IMR-90 (cell line): Measurements from ENCODE around the gene A3GALT2. TPM values are rescaled to one million over a fixed set of nuclear protein-coding genes. Genes with fewer than 3 reads are reported as not detected.

ENCODE experiments used
- ATAC-seq: fragments of 200-7000 bp; cut with Tn5 transposase; 2 replicates; pipeline ENCODE4 v1.9.1; 2020; ENCODE audit warnings: low read depth, mild to moderate bottlenecking, moderate library complexity
- BruUV-seq: library from RNA; stranded (reverse); fragments of 400-500 nt; replicated peaks from 2 replicates; lab custom pipeline; 2021; lab: Mats Ljungman, UMichigan
- CTCF ChIA-PET: fragments of 300-600 bp; formaldehyde crosslinking; extraction: SDS; loops from one replicate; lab custom pipeline; 2021; ENCODE audit warnings: antibody characterized with exemption; lab: Yijun Ruan, JAX
- POLR2A ChIA-PET: fragments of 300-600 bp; sonication (Branson Sonifier 250); formaldehyde crosslinking; loops from one replicate; lab custom pipeline; 2022; ENCODE audit warnings: antibody characterized with exemption; ENCODE audit not compliant: unreplicated experiment; lab: Charles Lee
- DNase-seq: peaks from one replicate; pipeline ENCODE4 v3.0.0; 2013
- H2AFZ ChIP-seq: replicated peaks from 2 replicates; pipeline ENCODE3; 2013; ENCODE audit warnings: low read length, mild to moderate bottlenecking; ENCODE audit not compliant: poor library complexity
- H2AK5ac ChIP-seq: 2 replicates; pipeline ENCODE4 v1.6.1; 2013; ENCODE audit warnings: low read depth, low read length, inconsistent platforms
- H2AK9ac ChIP-seq: replicated peaks from 2 replicates; pipeline ENCODE3; 2013; ENCODE audit warnings: mild to moderate bottlenecking, low read depth, low read length, moderate library complexity; ENCODE audit not compliant: poor library complexity
- H2BK120ac ChIP-seq: 2 replicates; pipeline ENCODE4 v1.6.1; 2013; ENCODE audit warnings: low read depth, low read length, inconsistent platforms
- H2BK15ac ChIP-seq: 3 replicates; pipeline ENCODE4 v1.6.1; 2013; ENCODE audit warnings: low read depth, low read length, inconsistent platforms
- H2BK20ac ChIP-seq: 2 replicates; pipeline ENCODE4 v1.6.1; 2013; ENCODE audit warnings: low read depth, mild to moderate bottlenecking, inconsistent platforms, low read length, moderate library complexity
- H2BK5ac ChIP-seq: 2 replicates; pipeline ENCODE4 v1.6.1; 2013; ENCODE audit warnings: mild to moderate bottlenecking, low read depth, low read length, inconsistent platforms; ENCODE audit not compliant: poor library complexity, severe bottlenecking
- H3K14ac ChIP-seq: replicated peaks from 2 replicates; pipeline ENCODE4 v1.6.1; 2013; ENCODE audit warnings: low read depth, low read length, inconsistent platforms
- H3K18ac ChIP-seq: 2 replicates; pipeline ENCODE4 v1.6.1; 2013; ENCODE audit warnings: low read depth, low read length, control low read depth
- H3K23ac ChIP-seq: 2 replicates; pipeline ENCODE4 v1.6.1; 2013; ENCODE audit warnings: low read depth, low read length, inconsistent platforms
- H3K27ac ChIP-seq: 2 replicates; pipeline ENCODE4 v1.5.1; 2013; ENCODE audit warnings: mild to moderate bottlenecking, control low read depth, low read length; ENCODE audit not compliant: insufficient read depth
- H3K27me3 ChIP-seq: 2 replicates; pipeline ENCODE4 v1.6.1; 2013; ENCODE audit warnings: low read length; ENCODE audit not compliant: control insufficient read depth, insufficient read depth
- H3K36me3 ChIP-seq: 2 replicates; pipeline ENCODE4 v1.6.1; 2013; ENCODE audit warnings: low read length, mixed read lengths; ENCODE audit not compliant: control insufficient read depth, insufficient read depth
- H3K4ac ChIP-seq: 2 replicates; pipeline ENCODE4 v1.6.1; 2013; ENCODE audit warnings: low read depth, low read length, inconsistent platforms
- H3K4me1 ChIP-seq: 2 replicates; pipeline ENCODE4 v1.6.1; 2013; ENCODE audit warnings: low read length, mixed read lengths; ENCODE audit not compliant: control insufficient read depth, insufficient read depth
- H3K4me2 ChIP-seq: 2 replicates; pipeline ENCODE4 v1.6.1; 2013; ENCODE audit warnings: low read depth, mild to moderate bottlenecking, control low read depth, low read length, moderate library complexity
- H3K4me3 ChIP-seq: 2 replicates; pipeline ENCODE4 v1.5.1; 2013; ENCODE audit warnings: low read depth, mild to moderate bottlenecking, control low read depth, low read length, moderate library complexity; ENCODE audit not compliant: insufficient read depth
- H3K56ac ChIP-seq: 2 replicates; pipeline ENCODE4 v1.6.1; 2013; ENCODE audit warnings: low read length, inconsistent platforms; ENCODE audit not compliant: insufficient read depth; ENCODE audit errors: extremely low read depth
- H3K79me1 ChIP-seq, 2 experiments: 2 replicates each; pipeline ENCODE4 v1.6.1; 2013; ENCODE audit warnings: low read length in 2 of 2, inconsistent platforms in 1 of 2, low read depth in 1 of 2
- H3K9ac ChIP-seq: 2 replicates; pipeline ENCODE4 v1.6.1; 2013; ENCODE audit warnings: low read depth, low read length, control low read depth
- H3K9me1 ChIP-seq: 2 replicates; pipeline ENCODE4 v1.6.1; 2013; ENCODE audit warnings: low read length, inconsistent platforms; ENCODE audit not compliant: insufficient read depth
- H3K9me3 ChIP-seq: 2 replicates; pipeline ENCODE4 v1.6.1; 2013; ENCODE audit warnings: low read length; ENCODE audit not compliant: control insufficient read depth, insufficient read depth
- H4K20me1 ChIP-seq: 2 replicates; pipeline ENCODE4 v1.6.1; 2013; ENCODE audit warnings: low read length, inconsistent platforms; ENCODE audit not compliant: insufficient read depth
- H4K5ac ChIP-seq: 2 replicates; pipeline ENCODE4 v1.6.1; 2013; ENCODE audit warnings: mild to moderate bottlenecking, low read depth, low read length, control low read depth
- H4K8ac ChIP-seq, 2 experiments: 2 replicates each; pipeline ENCODE4 v1.6.1; 2013; ENCODE audit warnings: low read depth in 2 of 2, low read length in 2 of 2, control low read depth in 1 of 2, inconsistent platforms in 1 of 2
- H4K91ac ChIP-seq: 2 replicates; pipeline ENCODE4 v1.6.1; 2013; ENCODE audit warnings: low read depth, low read length, inconsistent platforms; ENCODE audit not compliant: insufficient read depth
- BHLHE40 ChIP-seq: fragments of 150-350 bp; IDR thresholded peaks from 2 replicates; pipeline ENCODE4 v1.6.1; 2016; ENCODE audit warnings: mild to moderate bottlenecking, low read depth, low read length
- CEBPB ChIP-seq: IDR thresholded peaks from 2 replicates; pipeline ENCODE4 v1.6.1; 2012; ENCODE audit warnings: low read depth, low read length, improper control_type of control experiment
- CHD1 ChIP-seq: IDR thresholded peaks from 2 replicates; pipeline ENCODE4 v1.6.1; 2012; ENCODE audit warnings: low read depth, low read length, improper control_type of control experiment
- ELK1 ChIP-seq: fragments of 150-350 bp; IDR thresholded peaks from 2 replicates; pipeline ENCODE4 v1.6.1; 2016; ENCODE audit warnings: low read depth, mild to moderate bottlenecking, low read length, moderate library complexity, borderline replicate concordance
- FOS ChIP-seq: fragments of 150-350 bp; IDR thresholded peaks from 2 replicates; pipeline ENCODE4 v1.6.1; 2016; ENCODE audit warnings: low read depth, low read length
- MAFK ChIP-seq: IDR thresholded peaks from 2 replicates; pipeline ENCODE4 v1.6.1; 2012; ENCODE audit warnings: low read depth, low read length, improper control_type of control experiment
- MAZ ChIP-seq: IDR thresholded peaks from 2 replicates; pipeline ENCODE4 v1.6.1; 2012; ENCODE audit warnings: low read depth, mild to moderate bottlenecking, low read length, improper control_type of control experiment, moderate library complexity, borderline replicate concordance
- MXI1 ChIP-seq: IDR thresholded peaks from 2 replicates; pipeline ENCODE4 v1.6.1; 2012; ENCODE audit warnings: low read depth, mild to moderate bottlenecking, low read length, moderate library complexity, borderline replicate concordance
- NFE2L2 ChIP-seq: fragments of 150-350 bp; IDR thresholded peaks from 2 replicates; pipeline ENCODE4 v1.6.1; 2016; ENCODE audit warnings: low read depth, mild to moderate bottlenecking, low read length
- RAD21 ChIP-seq: IDR thresholded peaks from 2 replicates; pipeline ENCODE4 v1.6.1; 2012; ENCODE audit warnings: low read length, improper control_type of control experiment
- RCOR1 ChIP-seq: IDR thresholded peaks from 2 replicates; pipeline ENCODE4 v1.6.1; 2012; ENCODE audit warnings: mild to moderate bottlenecking, low read length, improper control_type of control experiment; ENCODE audit not compliant: insufficient replicate concordance
- RFX5 ChIP-seq: IDR thresholded peaks from 2 replicates; pipeline ENCODE4 v1.8.0; 2012; ENCODE audit warnings: low read depth, mild to moderate bottlenecking, low read length, moderate library complexity
- SMC3 ChIP-seq: fragments of 150-350 bp; IDR thresholded peaks from 2 replicates; pipeline ENCODE4 v1.6.1; 2016; ENCODE audit warnings: low read depth, mild to moderate bottlenecking, antibody characterized with exemption, low read length, moderate library complexity
- USF2 ChIP-seq: fragments of 150-350 bp; IDR thresholded peaks from 2 replicates; pipeline ENCODE4 v1.6.1; 2017; ENCODE audit warnings: mild to moderate bottlenecking, antibody characterized with exemption, low read length, low read depth
- WGBS, 2 experiments: methylation state at CpG; one replicate each; pipeline versions ENCODE4 v1.1.5 to v1.1.7; 2013; ENCODE audit warnings: missing lambda C conversion rate in 2 of 2; ENCODE audit not compliant: insufficient read length in 1 of 2; ENCODE audit errors: extremely low coverage in 2 of 2; 5-methylcytosine and 5-hydroxymethylcytosine counted together
- dilution Hi-C: fragments of 300-500 bp; cut with HindIII; formaldehyde crosslinking; loops from one replicate; pipeline ENCODE4 v1.14.3; 2018; ENCODE audit warnings: low sequenced_read_pairs; ENCODE audit not compliant: unreplicated experiment
- in situ Hi-C: fragments of 300-500 bp; cut with MboI; formaldehyde crosslinking; loops from 3 replicates; pipeline ENCODE4 v1.14.3; 2019; ENCODE audit warnings: low sequenced_read_pairs, inconsistent platforms, mixed read lengths
- intact Hi-C: fragments of 100-400 bp; cut with micrococcal nuclease; formaldehyde crosslinking; loops from 2 replicates; pipeline ENCODE4 v1.10.0; 2022
- polyA plus RNA-seq, 3 experiments: library from polyadenylated mRNA; depleted of rRNA; stranded (reverse); fragments of >200 nt; gene quantifications; 2 replicates each; pipeline ENCODE4 v1.2.3, GENCODE V29; 2012; ENCODE audit warnings: low replicate concordance in 1 of 3
- total RNA-seq: library from RNA; depleted of rRNA; stranded (reverse); fragments of >200 nt; gene quantifications from 2 replicates; pipeline ENCODE4 v1.2.3, GENCODE V29; 2012

A3GALT2 gene
- total and polyA plus RNA-seq, 2 of the 4 experiments (the other 2 are of a cell fraction) = not detected

GRCh38 chr1:33323663-33324477 lies 3.0 kb upstream of the A3GALT2 start:
- POLR2A ChIA-PET = no interaction called here
- Histone ChIP-seq H2BK5ac (no peak overlapping the region), H3K27ac (no peak overlapping the region), H4K20me1 (peaks cover 57% of the 10 kb centered on the region), H3K4ac (no peak overlapping the region), H3K23ac (no peak overlapping the region), H2AFZ (no peak overlapping the region), H4K8ac (no peak overlapping the region), H3K9ac (no peak overlapping the region), H3K9me1 (peaks cover 6% of the 10 kb centered on the region; the same call in 1 of the 2 replicates), H3K4me1 (peaks cover 10% of the 10 kb centered on the region), H2AK9ac (no peak overlapping the region), H3K14ac (no peak overlapping the region), H4K5ac (no peak overlapping the region), H3K27me3 (no peaks in the 10 kb centered on the region), H2BK20ac (no peak overlapping the region), H3K18ac (no peak overlapping the region), H3K36me3 (peaks cover 66% of the 10 kb centered on the region), H4K91ac (no peak overlapping the region), H3K9me3 (no peaks in the 10 kb centered on the region), H2BK15ac (no peak overlapping the region), H3K79me1 (peaks cover 35 to 54% of the 10 kb centered on the region in 2 experiments), H3K4me2 (no peak overlapping the region), H3K56ac (no peak overlapping the region), H3K4me3 (no peak overlapping the region), H2BK120ac (no peak overlapping the region), H2AK5ac (no peak overlapping the region)
- WGBS, 2 experiments = 66% methylated on average over 7 of the region's 14 CpGs; no CpG with 5 or more reads in 1 of the 2 experiments
- ATAC-seq (no peak), DNase-seq (no peak)
- TF ChIP-seq MXI1 (no peak), CEBPB (no peak), MAZ (no peak), NFE2L2 (no peak), USF2 (no peak), RFX5 (no peak), RAD21 (no peak), MAFK (no peak), CHD1 (no peak), RCOR1 (no peak), ELK1 (no peak), FOS (no peak), BHLHE40 (no peak), SMC3 (no peak)
- CTCF ChIA-PET = no interaction called here
- intact Hi-C loops = no loop called here
- dilution Hi-C loops = no loop called here
- in situ Hi-C loops = no loop called here
- BruUV-seq = no TSS peak
